DND-41 (cell line): Measurements from ENCODE around the gene RPL36A.

Experiments
- CTCF ChIP-seq: IDR thresholded peaks from 2 replicates; pipeline ENCODE4 v1.5.1; 2012; ENCODE audit warnings: borderline replicate concordance, low read length, moderate library complexity, mild to moderate bottlenecking; ENCODE audit not compliant: poor library complexity, severe bottlenecking; ENCODE audit errors: extremely low read depth
- EZH2 ChIP-seq: IDR thresholded peaks from 3 replicates; pipeline ENCODE4 v1.6.1; 2012; ENCODE audit warnings: borderline replicate concordance, low read depth, mild to moderate bottlenecking, moderate library complexity, low read length, inconsistent platforms; ENCODE audit not compliant: severe bottlenecking

GRCh38 chrX:101411984-101412383 is 21.2 kb downstream of the RPL36A start:
- TF ChIP-seq CTCF (no peak), EZH2 (no peak)
